Effector memory CD8-positive, alpha-beta T cell (primary cell): Measurements from ENCODE around the gene TBC1D22A.

ENCODE experiments used
- ATAC-seq: fragments of 150-1000 bp; cut with Tn5 transposase; replicated peaks from 2 replicates; pipeline ENCODE4 v1.10.0; 2021; ENCODE audit warnings: mild to moderate bottlenecking, moderate library complexity
- DNase-seq, 3 experiments: peaks; one replicate each; pipeline ENCODE4 v3.0.0; 2021
- H3K27ac Mint-ChIP-seq, 2 donors: one replicate each; pipeline ENCODE4 v1.8.0; 2022; ENCODE audit warnings: mild to moderate bottlenecking in 2 of 2, mixed read lengths in 2 of 2, moderate library complexity in 2 of 2
- H3K27me3 Mint-ChIP-seq, 2 donors: one replicate each; pipeline ENCODE4 v1.8.0; 2022; ENCODE audit warnings: mixed read lengths in 2 of 2
- H3K36me3 Mint-ChIP-seq: one replicate; pipeline ENCODE4 v1.8.0; 2022; ENCODE audit warnings: mild to moderate bottlenecking, moderate library complexity, mixed read lengths; ENCODE audit not compliant: insufficient read depth
- H3K4me1 Mint-ChIP-seq, 2 donors: one replicate each; pipeline ENCODE4 v1.8.0; 2022; ENCODE audit warnings: low read depth in 2 of 2, mixed read lengths in 2 of 2
- H3K4me3 Mint-ChIP-seq, 2 donors: one replicate each; pipeline ENCODE4 v1.8.0; 2022; ENCODE audit warnings: mild to moderate bottlenecking in 2 of 2, mixed read lengths in 2 of 2, moderate library complexity in 2 of 2
- H3K9me3 Mint-ChIP-seq, 2 donors: one replicate each; pipeline ENCODE4 v1.8.0; 2022; ENCODE audit warnings: mixed read lengths in 2 of 2

Gene TBC1D22A

DNA sequence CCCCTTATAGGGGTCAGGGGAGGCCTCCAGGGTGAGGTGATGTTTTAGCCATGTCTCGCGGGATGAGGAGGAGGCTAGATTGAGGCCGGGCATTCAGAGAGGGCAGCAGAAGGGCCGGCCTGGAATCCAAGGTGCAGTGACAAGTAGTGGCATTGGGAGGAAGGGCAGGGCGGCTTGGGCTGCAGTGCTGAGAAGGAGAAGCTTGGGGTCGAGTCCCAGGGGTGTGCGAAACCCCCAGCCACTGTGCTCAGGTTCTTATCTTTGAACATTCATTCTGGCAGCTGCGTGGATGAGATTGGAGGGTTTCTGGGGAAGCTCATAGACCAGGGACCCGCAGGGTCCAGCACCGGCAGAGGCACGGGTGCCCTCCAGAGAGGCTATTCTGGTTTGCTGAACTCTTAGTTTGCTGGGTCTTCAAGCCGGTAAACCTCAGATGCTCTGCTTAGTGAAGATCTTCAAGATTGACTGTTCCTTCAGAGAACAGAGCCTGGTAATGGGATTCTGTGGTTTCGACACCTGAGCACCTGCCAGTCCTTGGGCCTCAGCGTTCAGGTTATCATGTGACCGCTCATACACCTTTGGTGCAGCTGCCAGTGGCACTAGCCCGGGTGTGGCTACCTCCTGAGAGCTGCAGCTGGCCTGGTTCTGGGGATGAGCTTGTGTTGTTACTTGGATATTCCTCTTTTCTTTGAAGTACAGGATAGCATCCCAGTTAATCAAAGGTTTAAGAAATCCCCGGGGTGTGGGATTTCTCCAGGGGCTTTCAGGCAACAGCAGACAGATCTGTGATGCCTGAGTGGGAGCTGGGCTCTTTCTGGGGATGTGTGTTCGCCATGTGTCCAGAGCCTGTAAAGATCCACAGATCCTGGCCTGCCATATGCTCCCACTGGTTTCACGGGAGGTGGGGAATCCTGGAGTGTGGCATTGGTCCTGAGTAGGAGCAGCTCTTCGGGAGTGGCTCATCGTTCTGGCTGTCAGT, 152.8 kb downstream of the TBC1D22A start:
- Mint-ChIP-seq H3K4me3 (no peak overlapping the region), H3K36me3 (peaks cover 37% of the 10 kb centered on the region), H3K9me3 (no peaks in the 10 kb centered on the region), H3K4me1 (peaks cover 26 to 28% of the 10 kb centered on the region in 2 donors), H3K27me3 (no peaks in the 10 kb centered on the region), H3K27ac (peak overlapping the region; percentile 39 to 83)
- no peak for ATAC-seq
- no peak for DNase-seq

DNA sequence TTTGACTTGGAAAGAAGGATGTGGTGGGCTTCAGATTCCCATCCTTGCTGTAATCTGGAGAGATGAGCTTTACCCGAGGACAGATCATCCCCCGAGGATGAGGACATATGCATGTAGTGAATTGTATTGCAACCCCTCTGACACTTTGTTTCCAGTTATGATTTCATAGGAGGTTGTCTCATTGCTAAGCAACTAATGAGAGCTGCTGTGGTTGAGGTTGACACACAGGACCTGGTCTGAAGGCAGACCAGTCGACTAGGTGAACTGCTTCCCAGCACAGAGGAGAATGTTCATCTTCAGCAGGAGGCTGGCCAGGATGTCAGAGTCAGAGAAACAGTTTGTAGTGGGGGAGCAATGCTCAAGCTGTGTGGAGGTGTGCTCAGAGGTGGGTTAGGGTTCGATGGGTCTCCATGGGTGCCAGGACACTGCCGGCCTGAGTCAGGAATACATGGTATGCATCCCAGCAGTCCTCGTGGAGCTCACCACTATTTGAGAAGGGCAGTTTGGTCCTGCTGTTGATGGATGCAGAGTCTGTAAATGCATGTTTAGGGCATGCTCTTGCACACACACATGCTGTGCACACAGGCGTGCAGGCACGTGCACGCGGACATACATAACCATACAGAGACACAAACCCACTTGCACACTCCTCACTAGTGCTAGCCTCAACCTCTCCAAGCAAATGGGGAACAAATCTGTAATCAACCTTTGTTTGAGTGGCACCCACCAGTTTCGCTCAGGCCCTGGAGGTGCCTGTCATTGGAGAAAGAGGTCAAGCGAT, 153.7 kb downstream of the TBC1D22A start:
- H3K27me3 Mint-ChIP-seq = no peaks in the 10 kb centered on the region
- no peak overlapping the region for H3K4me3 Mint-ChIP-seq
- H3K27ac Mint-ChIP-seq = no peak overlapping the region
- peaks cover 37% of the 10 kb centered on the region for H3K36me3 Mint-ChIP-seq
- H3K9me3 Mint-ChIP-seq = no peaks in the 10 kb centered on the region
- DNase-seq (no peak), ATAC-seq (no peak)
- H3K4me1 Mint-ChIP-seq = peaks cover 18 to 22% of the 10 kb centered on the region in 2 donors

DNA sequence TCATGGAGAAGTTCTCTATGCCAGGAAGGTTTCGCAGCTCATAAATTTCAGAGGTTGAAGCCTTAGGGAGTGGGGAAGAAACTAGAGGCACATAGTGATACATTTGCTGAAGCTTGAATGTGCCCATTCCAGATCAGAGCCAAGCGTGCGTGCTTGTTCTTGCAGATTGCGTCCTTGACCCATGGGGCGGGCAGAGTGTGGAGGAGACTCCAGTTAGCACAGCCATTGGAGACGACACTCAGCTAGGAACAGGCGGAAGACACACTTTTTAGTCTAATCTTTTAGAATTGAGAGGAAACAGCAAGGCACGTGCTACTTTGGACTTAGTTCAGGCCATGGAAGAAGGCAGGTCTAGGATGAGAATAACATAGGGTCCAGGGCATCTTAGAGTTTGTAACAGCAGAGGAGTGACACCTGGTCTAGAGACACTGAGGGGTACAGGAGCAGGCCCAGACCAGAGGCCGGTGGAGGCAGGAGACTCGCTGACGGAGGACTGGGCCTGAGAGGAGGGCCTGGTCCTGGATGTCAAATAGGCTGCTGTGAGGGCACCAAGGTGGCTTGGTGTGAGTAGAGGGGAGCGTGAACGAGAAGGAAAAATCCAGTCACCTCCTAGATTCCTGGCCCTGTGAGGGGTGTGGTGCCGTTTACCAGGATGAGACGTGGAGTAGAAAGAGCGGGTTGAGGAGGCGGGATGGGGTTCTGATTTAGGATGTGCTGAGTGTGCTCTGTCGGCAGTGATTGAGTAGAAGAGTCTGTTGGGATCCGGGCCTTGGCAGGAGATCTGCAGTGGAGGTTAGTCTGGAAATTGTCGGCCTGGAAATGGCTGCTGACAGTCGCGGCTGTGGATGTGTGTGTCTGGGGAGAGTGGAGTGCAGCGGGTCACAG, 154.7 kb downstream of the TBC1D22A start:
- peaks cover 36% of the 10 kb centered on the region for H3K36me3 Mint-ChIP-seq
- H3K9me3 Mint-ChIP-seq = no peaks in the 10 kb centered on the region
- H3K4me3 Mint-ChIP-seq = no peak overlapping the region
- no peak overlapping the region for H3K27ac Mint-ChIP-seq
- H3K4me1 Mint-ChIP-seq = peaks cover 18 to 32% of the 10 kb centered on the region in 2 donors
- ATAC-seq (no peak), DNase-seq (no peak)
- H3K27me3 Mint-ChIP-seq = no peaks in the 10 kb centered on the region

GRCh38 chr22:46917771-46918101, 155.3 kb downstream of the TBC1D22A start:
- Mint-ChIP-seq H3K36me3 (peaks cover 31% of the 10 kb centered on the region), H3K27me3 (no peaks in the 10 kb centered on the region), H3K4me1 (peaks cover 20 to 38% of the 10 kb centered on the region in 2 donors), H3K27ac (no peak overlapping the region), H3K9me3 (no peaks in the 10 kb centered on the region), H3K4me3 (no peak overlapping the region)
- DNase-seq = no peak
- ATAC-seq = no peak

DNA sequence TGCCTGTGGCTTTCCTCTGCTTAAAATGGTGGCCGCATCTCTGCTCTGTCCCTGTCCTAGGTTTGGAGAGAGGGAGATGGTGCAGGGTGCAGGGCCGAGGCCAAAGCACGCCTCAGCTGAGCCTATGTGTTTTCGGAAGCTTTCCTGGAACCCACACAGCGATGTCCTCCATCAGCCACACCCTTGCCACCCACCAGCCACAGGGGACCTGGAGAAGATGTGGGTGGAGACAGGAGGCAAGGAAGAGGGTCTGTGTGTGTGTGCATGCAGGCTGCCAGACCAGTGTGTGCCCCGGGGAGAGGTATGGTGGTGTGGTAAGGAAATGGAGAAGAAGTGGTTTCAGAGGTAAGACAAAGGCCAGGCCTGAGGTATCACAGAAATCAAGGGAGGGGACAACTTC, 155.7 kb downstream of the TBC1D22A start:
- H3K9me3 Mint-ChIP-seq = no peaks in the 10 kb centered on the region
- no peaks in the 10 kb centered on the region for H3K27me3 Mint-ChIP-seq
- H3K4me1 Mint-ChIP-seq = peaks cover 21 to 40% of the 10 kb centered on the region in 2 donors
- no peak overlapping the region for H3K4me3 Mint-ChIP-seq
- H3K27ac Mint-ChIP-seq = no peak overlapping the region
- peaks cover 31% of the 10 kb centered on the region for H3K36me3 Mint-ChIP-seq
- DNase-seq = no peak
- no peak for ATAC-seq

DNA sequence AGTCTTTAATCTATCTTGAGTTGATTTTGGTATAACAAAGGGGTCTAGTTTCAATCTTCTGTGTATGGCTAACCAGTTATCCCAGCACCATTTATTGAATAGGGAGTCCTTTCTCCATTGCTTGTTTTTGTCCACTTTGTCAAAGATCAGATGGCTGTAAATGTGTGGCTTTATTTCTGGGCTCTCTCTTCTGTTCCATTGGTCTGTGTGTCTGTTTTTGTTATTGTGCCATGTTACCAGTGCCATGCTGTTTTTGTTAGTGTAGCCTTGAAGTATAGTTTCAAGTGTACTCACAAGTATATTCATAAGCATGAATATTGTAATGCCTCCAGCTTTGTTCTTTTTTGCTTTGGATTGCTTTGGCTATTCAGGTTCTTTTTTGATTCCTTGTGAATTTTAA, 159.6 kb downstream of the TBC1D22A start:
- Mint-ChIP-seq H3K4me1 (peaks cover 10 to 29% of the 10 kb centered on the region in 2 donors), H3K27ac (no peak overlapping the region), H3K9me3 (no peaks in the 10 kb centered on the region), H3K27me3 (no peaks in the 10 kb centered on the region), H3K36me3 (peaks cover 9% of the 10 kb centered on the region), H3K4me3 (no peak overlapping the region)
- DNase-seq (no peak), ATAC-seq (no peak)

DNA sequence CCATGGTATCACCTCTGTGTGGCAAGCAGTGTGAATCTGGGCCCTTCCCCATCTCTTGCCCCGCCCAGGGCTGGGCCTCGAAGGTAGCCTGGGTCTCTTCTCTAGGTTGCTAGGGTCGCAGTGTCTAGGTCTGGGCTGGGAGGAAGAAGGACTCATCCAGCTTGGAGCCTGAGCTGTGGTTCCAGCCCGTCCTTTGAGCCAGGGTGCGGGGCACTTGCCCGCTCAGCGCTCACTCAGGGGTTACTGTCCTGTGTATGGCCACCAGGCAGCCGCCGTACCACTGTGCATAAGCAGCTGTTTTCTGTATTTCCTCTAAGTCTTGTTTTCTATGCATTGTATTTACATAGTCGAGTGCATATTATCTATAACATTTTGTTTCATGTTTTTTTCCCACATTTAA, 160.9 kb downstream of the TBC1D22A start:
- no peaks in the 10 kb centered on the region for H3K27me3 Mint-ChIP-seq
- peaks cover 9% of the 10 kb centered on the region for H3K36me3 Mint-ChIP-seq
- H3K9me3 Mint-ChIP-seq = no peaks in the 10 kb centered on the region
- DNase-seq = no peak
- H3K4me1 Mint-ChIP-seq = peaks cover 5 to 22% of the 10 kb centered on the region in 2 donors
- no peak for ATAC-seq
- H3K27ac Mint-ChIP-seq = peak overlapping the region in 1 of 2 donors; percentile 17
- no peak overlapping the region for H3K4me3 Mint-ChIP-seq

DNA sequence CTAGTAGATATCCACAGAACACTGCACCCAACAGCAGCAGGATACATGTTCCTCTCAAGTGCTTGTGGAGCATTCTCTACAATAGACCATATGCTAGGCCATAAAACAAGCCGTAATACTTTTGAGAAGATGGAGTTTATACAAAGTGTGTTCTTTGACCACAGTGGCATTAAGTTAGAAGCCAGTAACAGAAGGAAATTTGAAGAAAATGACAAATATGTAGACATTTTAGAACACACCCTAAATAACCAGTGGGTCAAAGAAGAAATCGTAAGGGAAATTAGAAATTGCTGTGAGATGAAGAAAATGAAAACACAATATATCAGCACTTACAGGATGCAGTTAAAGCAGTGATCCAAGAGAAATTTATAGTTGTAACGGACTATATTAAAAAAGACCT, 163.4 kb downstream of the TBC1D22A start:
- Mint-ChIP-seq H3K36me3 (peaks cover 6% of the 10 kb centered on the region), H3K4me3 (no peak overlapping the region), H3K9me3 (no peaks in the 10 kb centered on the region), H3K4me1 (peaks cover 5 to 26% of the 10 kb centered on the region in 2 donors), H3K27me3 (no peaks in the 10 kb centered on the region), H3K27ac (peak overlapping the region in 1 of 2 donors; percentile 14)
- DNase-seq (no peak), ATAC-seq (no peak)

GRCh38 chr22:46929046-46929709, 166.7 kb downstream of the TBC1D22A start:
- Mint-ChIP-seq H3K9me3 (no peaks in the 10 kb centered on the region), H3K27ac (no peak overlapping the region), H3K4me1 (peaks cover 20 to 34% of the 10 kb centered on the region in 2 donors), H3K36me3 (peaks cover 9% of the 10 kb centered on the region), H3K27me3 (no peaks in the 10 kb centered on the region), H3K4me3 (no peak overlapping the region)
- no peak for DNase-seq
- no peak for ATAC-seq

DNA sequence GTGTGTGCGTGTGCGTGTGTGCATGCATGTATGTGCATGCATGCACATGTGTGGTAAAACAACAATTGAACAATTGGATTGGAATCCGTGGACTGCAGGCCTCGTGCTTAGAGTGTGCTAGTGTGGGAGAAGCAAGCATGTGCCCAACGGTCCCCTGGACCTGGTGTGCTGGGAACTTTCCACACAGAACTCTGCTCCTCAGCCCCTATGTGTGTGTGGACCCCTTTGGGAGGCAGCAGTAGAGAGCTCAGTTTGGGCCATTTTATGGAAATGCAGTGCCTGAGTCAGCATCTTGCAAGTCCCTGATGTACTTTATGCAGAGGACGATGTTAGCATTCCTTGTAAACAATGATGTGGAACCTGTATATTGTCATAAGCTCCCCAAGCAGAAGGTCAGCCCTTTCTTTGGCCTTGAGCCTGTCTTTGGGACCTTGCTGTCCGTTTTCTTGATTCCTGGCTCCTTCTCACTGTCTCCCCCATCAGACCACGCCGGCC, 167.3 kb downstream of the TBC1D22A start:
- peak overlapping the region in 1 of 2 donors; percentile 22 for H3K27ac Mint-ChIP-seq
- no peak for ATAC-seq
- no peak for DNase-seq

DNA sequence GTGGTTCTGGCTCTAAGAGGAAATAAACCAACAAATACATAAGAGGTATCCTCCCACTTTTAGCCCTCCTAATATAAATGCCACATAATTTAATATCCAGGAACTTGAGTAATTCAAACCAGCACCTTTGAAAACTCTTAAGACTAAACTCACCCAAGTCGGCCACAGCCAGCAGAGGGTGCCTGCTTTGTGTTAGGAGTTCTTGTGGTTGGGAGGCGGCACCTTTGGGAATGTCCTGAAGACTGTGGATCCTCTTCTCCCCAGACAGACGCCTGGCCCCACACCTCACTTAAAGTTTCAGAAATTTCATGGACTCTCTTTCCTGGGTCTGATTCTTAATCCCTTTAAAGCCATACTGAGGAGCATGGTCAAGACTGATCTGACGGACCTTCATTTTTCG, 169.0 kb downstream of the TBC1D22A start:
- H3K27ac Mint-ChIP-seq = peak overlapping the region in 1 of 2 donors; percentile 67
- ATAC-seq = no peak
- no peak for DNase-seq
- peaks cover 30 to 49% of the 10 kb centered on the region in 2 donors for H3K4me1 Mint-ChIP-seq
- no peak overlapping the region for H3K4me3 Mint-ChIP-seq
- no peaks in the 10 kb centered on the region for H3K27me3 Mint-ChIP-seq
- H3K36me3 Mint-ChIP-seq = peaks cover 12% of the 10 kb centered on the region
- H3K9me3 Mint-ChIP-seq = no peaks in the 10 kb centered on the region

More for the DNA sequence above, 167.3 kb downstream of the TBC1D22A start:
- peaks cover 23 to 37% of the 10 kb centered on the region in 2 donors for H3K4me1 Mint-ChIP-seq
- H3K4me3 Mint-ChIP-seq = no peak overlapping the region
- no peaks in the 10 kb centered on the region for H3K9me3 Mint-ChIP-seq
- peaks cover 9% of the 10 kb centered on the region for H3K36me3 Mint-ChIP-seq
- no peaks in the 10 kb centered on the region for H3K27me3 Mint-ChIP-seq

- Mint-ChIP-seq H3K4me1 (peaks cover 30 to 49% of the 10 kb centered on the region in 2 donors), H3K27me3 (no peaks in the 10 kb centered on the region), H3K27ac (peak overlapping the region; percentile 41 to 67), H3K9me3 (no peaks in the 10 kb centered on the region), H3K36me3 (peaks cover 12% of the 10 kb centered on the region), H3K4me3 (no peak overlapping the region)
- ATAC-seq = no peak
- no peak for DNase-seq
Measured at GRCh38 chr22:46931881-46932280, 169.4 kb downstream of the TBC1D22A start.
